Measurements from ENCODE around the gene PSD2. TPM values are rescaled to one million over a fixed set of nuclear protein-coding genes. Genes with fewer than 3 reads are reported as not detected.

Gene PSD2
- total and polyA plus RNA-seq, 2 of the 13 experiments (the other 11 are each of a cell fraction or from before 2014, with no cell fraction given): 0.07 TPM; not detected in 1

DNA sequence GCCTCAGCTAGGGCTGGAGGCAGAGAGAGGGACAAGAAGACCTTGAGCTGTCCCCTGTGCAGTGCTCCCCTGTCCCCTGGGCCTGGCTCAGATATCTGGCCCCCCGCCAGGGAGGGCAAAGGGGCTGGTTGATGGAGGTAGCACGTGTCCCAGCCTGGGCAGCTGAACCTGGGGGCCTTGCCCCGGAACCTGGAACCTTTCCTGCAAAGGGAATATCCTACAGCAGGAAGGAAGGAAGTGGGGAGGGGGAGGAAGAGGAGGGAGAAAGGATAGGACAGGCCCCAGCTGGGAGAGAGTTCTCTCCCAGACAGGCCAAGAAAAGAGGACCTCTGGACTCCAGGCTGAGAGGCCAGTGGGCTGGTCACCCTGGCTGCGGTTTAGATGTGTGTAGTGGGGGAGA is 27.6 kb upstream of the PSD2 start (continued):
- TF ChIP-seq IKZF4 (CRISPR knock-in tag; IDR thresholded peaks at IDR 0.05; ENCODE audit: borderline replicate concordance, low read depth, not compliant biosample characterization) (no peak), ZNF30 (CRISPR knock-in tag; IDR thresholded peaks at IDR 0.05) (no peak), FOXA1 (IDR thresholded peaks at IDR 0.05) (no peak), FOXA1 (CRISPR knock-in tag; IDR thresholded peaks at IDR 0.05) (no peak), GFI1 (CRISPR knock-in tag; IDR thresholded peaks at IDR 0.05; ENCODE audit: borderline replicate concordance) (no peak), CCDC6 (CRISPR knock-in tag; IDR thresholded peaks at IDR 0.05) (no peak), ZNF850 (CRISPR knock-in tag; conservative IDR thresholded peaks at IDR 0.05) (no peak), ZNF230 (CRISPR knock-in tag; IDR thresholded peaks at IDR 0.05) (no peak), PPARG (CRISPR knock-in tag; conservative IDR thresholded peaks at IDR 0.05) (peak; percentile 92), ZNF552 (CRISPR knock-in tag; IDR thresholded peaks at IDR 0.05; ENCODE audit: borderline replicate concordance) (no peak), ZNF10 (CRISPR knock-in tag; IDR thresholded peaks at IDR 0.05; ENCODE audit: borderline replicate concordance, low read depth) (no peak), SIX1 (CRISPR knock-in tag; IDR thresholded peaks at IDR 0.05; ENCODE audit: borderline replicate concordance) (no peak), ZSCAN25 (CRISPR knock-in tag; IDR thresholded peaks at IDR 0.05) (no peak)
- TF ChIP-seq, protein P1, sequence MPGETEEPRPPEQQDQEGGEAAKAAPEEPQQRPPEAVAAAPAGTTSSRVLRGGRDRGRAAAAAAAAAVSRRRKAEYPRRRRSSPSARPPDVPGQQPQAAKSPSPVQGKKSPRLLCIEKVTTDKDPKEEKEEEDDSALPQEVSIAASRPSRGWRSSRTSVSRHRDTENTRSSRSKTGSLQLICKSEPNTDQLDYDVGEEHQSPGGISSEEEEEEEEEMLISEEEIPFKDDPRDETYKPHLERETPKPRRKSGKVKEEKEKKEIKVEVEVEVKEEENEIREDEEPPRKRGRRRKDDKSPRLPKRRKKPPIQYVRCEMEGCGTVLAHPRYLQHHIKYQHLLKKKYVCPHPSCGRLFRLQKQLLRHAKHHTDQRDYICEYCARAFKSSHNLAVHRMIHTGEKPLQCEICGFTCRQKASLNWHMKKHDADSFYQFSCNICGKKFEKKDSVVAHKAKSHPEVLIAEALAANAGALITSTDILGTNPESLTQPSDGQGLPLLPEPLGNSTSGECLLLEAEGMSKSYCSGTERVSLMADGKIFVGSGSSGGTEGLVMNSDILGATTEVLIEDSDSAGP (CRISPR knock-in tag; IDR thresholded peaks at IDR 0.05; ENCODE audit: borderline replicate concordance): peak; percentile 60; the same call in 1 of the 2 replicates
- TF ChIP-seq, protein P2, sequence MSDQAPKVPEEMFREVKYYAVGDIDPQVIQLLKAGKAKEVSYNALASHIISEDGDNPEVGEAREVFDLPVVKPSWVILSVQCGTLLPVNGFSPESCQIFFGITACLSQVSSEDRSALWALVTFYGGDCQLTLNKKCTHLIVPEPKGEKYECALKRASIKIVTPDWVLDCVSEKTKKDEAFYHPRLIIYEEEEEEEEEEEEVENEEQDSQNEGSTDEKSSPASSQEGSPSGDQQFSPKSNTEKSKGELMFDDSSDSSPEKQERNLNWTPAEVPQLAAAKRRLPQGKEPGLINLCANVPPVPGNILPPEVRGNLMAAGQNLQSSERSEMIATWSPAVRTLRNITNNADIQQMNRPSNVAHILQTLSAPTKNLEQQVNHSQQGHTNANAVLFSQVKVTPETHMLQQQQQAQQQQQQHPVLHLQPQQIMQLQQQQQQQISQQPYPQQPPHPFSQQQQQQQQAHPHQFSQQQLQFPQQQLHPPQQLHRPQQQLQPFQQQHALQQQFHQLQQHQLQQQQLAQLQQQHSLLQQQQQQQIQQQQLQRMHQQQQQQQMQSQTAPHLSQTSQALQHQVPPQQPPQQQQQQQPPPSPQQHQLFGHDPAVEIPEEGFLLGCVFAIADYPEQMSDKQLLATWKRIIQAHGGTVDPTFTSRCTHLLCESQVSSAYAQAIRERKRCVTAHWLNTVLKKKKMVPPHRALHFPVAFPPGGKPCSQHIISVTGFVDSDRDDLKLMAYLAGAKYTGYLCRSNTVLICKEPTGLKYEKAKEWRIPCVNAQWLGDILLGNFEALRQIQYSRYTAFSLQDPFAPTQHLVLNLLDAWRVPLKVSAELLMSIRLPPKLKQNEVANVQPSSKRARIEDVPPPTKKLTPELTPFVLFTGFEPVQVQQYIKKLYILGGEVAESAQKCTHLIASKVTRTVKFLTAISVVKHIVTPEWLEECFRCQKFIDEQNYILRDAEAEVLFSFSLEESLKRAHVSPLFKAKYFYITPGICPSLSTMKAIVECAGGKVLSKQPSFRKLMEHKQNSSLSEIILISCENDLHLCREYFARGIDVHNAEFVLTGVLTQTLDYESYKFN (CRISPR knock-in tag; conservative IDR thresholded peaks at IDR 0.05): peak; percentile 75
- TF ChIP-seq, protein P3, sequence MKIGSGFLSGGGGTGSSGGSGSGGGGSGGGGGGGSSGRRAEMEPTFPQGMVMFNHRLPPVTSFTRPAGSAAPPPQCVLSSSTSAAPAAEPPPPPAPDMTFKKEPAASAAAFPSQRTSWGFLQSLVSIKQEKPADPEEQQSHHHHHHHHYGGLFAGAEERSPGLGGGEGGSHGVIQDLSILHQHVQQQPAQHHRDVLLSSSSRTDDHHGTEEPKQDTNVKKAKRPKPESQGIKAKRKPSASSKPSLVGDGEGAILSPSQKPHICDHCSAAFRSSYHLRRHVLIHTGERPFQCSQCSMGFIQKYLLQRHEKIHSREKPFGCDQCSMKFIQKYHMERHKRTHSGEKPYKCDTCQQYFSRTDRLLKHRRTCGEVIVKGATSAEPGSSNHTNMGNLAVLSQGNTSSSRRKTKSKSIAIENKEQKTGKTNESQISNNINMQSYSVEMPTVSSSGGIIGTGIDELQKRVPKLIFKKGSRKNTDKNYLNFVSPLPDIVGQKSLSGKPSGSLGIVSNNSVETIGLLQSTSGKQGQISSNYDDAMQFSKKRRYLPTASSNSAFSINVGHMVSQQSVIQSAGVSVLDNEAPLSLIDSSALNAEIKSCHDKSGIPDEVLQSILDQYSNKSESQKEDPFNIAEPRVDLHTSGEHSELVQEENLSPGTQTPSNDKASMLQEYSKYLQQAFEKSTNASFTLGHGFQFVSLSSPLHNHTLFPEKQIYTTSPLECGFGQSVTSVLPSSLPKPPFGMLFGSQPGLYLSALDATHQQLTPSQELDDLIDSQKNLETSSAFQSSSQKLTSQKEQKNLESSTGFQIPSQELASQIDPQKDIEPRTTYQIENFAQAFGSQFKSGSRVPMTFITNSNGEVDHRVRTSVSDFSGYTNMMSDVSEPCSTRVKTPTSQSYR (CRISPR knock-in tag; IDR thresholded peaks at IDR 0.05; ENCODE audit: borderline replicate concordance): no peak
- TF ChIP-seq, protein P4, sequence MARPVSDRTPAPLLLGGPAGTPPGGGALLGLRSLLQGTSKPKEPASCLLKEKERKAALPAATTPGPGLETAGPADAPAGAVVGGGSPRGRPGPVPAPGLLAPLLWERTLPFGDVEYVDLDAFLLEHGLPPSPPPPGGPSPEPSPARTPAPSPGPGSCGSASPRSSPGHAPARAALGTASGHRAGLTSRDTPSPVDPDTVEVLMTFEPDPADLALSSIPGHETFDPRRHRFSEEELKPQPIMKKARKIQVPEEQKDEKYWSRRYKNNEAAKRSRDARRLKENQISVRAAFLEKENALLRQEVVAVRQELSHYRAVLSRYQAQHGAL (CRISPR knock-in tag; IDR thresholded peaks at IDR 0.05; ENCODE audit: not compliant biosample characterization): no peak

Data from HepG2 (cell line).